Fibroblast of pulmonary artery (primary cell): ENCODE data around the gene LAMB4.

Experiments
- DNase-seq: peaks from one replicate; pipeline ENCODE4 v3.0.0-alpha.2; 2010; ENCODE audit warnings: low read depth
- H3K4me3 ChIP-seq: replicated peaks from 2 replicates; pipeline ENCODE4 v1.5.1; 2011; ENCODE audit warnings: low read depth, mild to moderate bottlenecking, control low read depth, low read length, moderate library complexity
- CTCF ChIP-seq: IDR thresholded peaks from 2 replicates; pipeline ENCODE4 v1.5.1; 2011; ENCODE audit warnings: mild to moderate bottlenecking, control low read depth, low read length, inconsistent platforms; ENCODE audit errors: missing control alignments

The LAMB4 gene

DNA sequence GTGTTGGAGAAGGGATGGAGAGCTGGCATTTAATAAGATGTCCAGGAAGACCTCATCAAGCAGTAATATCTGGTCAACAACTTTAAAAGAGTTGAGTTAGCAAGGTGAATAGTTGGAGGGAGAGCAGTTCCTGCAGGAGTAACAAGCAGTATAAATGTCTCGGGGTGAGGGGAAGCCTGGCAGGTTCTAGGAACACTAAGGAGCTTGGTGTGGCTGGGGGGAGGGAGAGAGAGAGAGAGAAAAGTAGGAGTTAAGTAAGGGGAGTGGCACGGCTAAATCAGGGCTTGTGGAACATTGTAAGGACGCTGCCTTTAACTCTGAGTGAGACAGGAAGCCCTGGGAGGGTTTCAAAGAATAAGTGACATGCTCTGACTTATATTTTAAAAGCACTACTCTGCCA is 22.0 kb upstream of the LAMB4 start:
- H3K4me3 ChIP-seq: no peak overlapping the region
- no peak for DNase-seq
- TF ChIP-seq CTCF: no peak

DNA sequence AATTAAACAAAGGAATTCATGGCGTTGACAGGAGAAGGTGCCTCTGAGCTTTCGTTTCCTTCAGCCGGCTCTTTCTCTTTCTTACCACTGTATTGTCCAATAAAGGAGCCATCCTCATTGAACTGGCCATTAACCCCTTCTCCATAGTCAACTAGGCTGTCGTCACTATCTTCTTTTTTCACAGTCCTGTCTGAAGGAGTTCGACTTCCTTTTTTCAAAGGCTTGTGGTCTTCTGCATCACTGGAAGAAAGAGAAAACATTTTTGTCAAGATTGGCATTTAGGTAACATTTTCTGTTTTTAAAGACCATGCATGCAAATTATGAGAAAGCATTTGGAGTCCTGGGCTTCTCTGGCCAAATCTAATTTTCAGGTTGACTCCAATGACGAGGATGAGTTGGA is 19.7 kb upstream of the LAMB4 start:
- no peak for TF ChIP-seq CTCF
- H3K4me3 ChIP-seq: no peak overlapping the region
- DNase-seq: no peak

GRCh38 chr7:108149119-108149518 is 19.0 kb upstream of the LAMB4 start:
- DNase-seq: no peak
- no peak overlapping the region for H3K4me3 ChIP-seq
- no peak for TF ChIP-seq CTCF

- TF ChIP-seq CTCF: no peak
- DNase-seq: no peak
- no peak overlapping the region for H3K4me3 ChIP-seq
Observed at GRCh38 chr7:108147031-108147563, 16.9 kb upstream of the LAMB4 start.

- TF ChIP-seq CTCF: peak; percentile 92
- no peak overlapping the region for H3K4me3 ChIP-seq
- peak; percentile 91 for DNase-seq
Observed at GRCh38 chr7:108146070-108146842, 16.1 kb upstream of the LAMB4 start.

DNA sequence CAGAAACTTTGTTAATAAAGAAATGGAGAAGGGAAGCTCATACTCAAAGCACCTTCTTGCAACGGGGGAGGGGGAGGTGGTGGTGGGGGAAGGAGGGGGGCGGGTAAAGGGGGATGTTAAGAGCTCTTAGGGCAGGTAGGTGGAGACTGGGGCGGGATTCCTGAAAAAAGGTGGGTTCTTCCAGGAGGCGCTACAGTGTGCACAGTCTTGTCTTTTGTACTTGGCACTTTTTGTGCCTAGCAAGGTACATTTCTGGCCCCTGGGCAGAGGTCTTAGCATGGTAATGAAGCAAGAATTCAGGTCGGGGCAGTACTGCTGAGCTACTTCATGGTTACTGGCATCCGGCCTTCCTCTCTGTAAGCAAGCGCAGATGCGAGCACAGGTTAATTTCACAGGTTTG is 15.2 kb upstream of the LAMB4 start:
- no peak for DNase-seq
- TF ChIP-seq CTCF: no peak
- H3K4me3 ChIP-seq: no peak overlapping the region

GRCh38 chr7:108144931-108145330 is 14.8 kb upstream of the LAMB4 start:
- no peak overlapping the region for H3K4me3 ChIP-seq
- DNase-seq: no peak
- TF ChIP-seq CTCF: no peak
